Duodenal mucosa (tissue), 2 donors: Measurements from ENCODE around the gene SAMD4A.

Experiments
- H3K27ac ChIP-seq: one replicate; pipeline ENCODE4 v1.7.0; 2013; ENCODE audit warnings: low read depth, low read length
- H3K27me3 ChIP-seq, 2 donors: one replicate each; pipeline ENCODE4 v1.7.0; 2013; ENCODE audit warnings: low read length in 2 of 2, control low read depth in 1 of 2; ENCODE audit not compliant: insufficient read depth in 2 of 2, control insufficient read depth in 1 of 2
- H3K36me3 ChIP-seq, 2 donors: one replicate each; pipeline ENCODE4 v1.7.0; 2013; ENCODE audit warnings: low read length in 2 of 2, control low read depth in 1 of 2; ENCODE audit not compliant: insufficient read depth in 2 of 2, control insufficient read depth in 1 of 2
- H3K4me1 ChIP-seq, 2 donors: one replicate each; pipeline ENCODE4 v1.7.0; 2013; ENCODE audit warnings: low read length in 2 of 2, control low read depth in 1 of 2; ENCODE audit not compliant: insufficient read depth in 2 of 2, control insufficient read depth in 1 of 2
- H3K4me3 ChIP-seq, 2 donors: one replicate each; pipeline ENCODE4 v1.7.0; 2013; ENCODE audit warnings: low read length in 2 of 2, low read depth in 1 of 2
- H3K9ac ChIP-seq, 2 donors: one replicate each; pipeline ENCODE4 v1.7.0; 2013; ENCODE audit warnings: low read length in 2 of 2, low read depth in 1 of 2
- H3K9me3 ChIP-seq, 2 donors: one replicate each; pipeline ENCODE4 v1.7.0; 2013; ENCODE audit warnings: low read length in 2 of 2, control low read depth in 1 of 2; ENCODE audit not compliant: control insufficient read depth in 1 of 2

SAMD4A gene

GRCh38 chr14:54808326-54809161 is 241.6 kb downstream of the SAMD4A start:
- Histone ChIP-seq H3K4me3 (no peak overlapping the region), H3K9me3 (no peaks in the 10 kb centered on the region), H3K4me1 (peaks cover 3 to 7% of the 10 kb centered on the region in 2 donors), H3K27ac (no peak overlapping the region), H3K9ac (no peak overlapping the region), H3K27me3 (no peaks in the 10 kb centered on the region), H3K36me3 (no peaks in the 10 kb centered on the region)

DNA sequence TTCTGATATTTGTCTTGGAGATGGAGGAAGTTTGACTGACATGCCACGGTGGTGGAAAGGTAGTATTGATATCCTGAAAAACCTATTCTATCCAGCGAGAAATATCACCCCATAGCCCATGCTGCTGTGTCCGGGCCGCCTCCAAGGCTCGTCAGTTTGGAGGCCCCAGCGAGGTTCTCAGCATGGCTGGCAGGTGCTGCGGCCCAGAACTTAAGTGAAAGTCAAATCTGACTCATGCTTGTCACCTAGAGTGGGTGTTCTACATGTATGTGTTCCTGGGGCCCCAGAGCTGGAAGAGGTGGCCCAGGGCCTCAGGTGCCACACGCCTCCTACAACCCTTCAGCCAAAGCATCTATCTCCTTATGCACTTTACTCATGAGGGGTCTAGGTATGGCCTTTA is 242.8 kb downstream of the SAMD4A start:
- H3K9me3 ChIP-seq, result no peaks in the 10 kb centered on the region
- no peak overlapping the region for H3K27ac ChIP-seq
- no peaks in the 10 kb centered on the region for H3K27me3 ChIP-seq
- peaks cover 3 to 7% of the 10 kb centered on the region in 2 donors for H3K4me1 ChIP-seq
- H3K9ac ChIP-seq, result no peak overlapping the region
- no peaks in the 10 kb centered on the region for H3K36me3 ChIP-seq
- no peak overlapping the region for H3K4me3 ChIP-seq

- Histone ChIP-seq H3K27ac (no peak overlapping the region), H3K9me3 (no peaks in the 10 kb centered on the region), H3K4me3 (no peak overlapping the region), H3K4me1 (no peaks in the 10 kb centered on the region), H3K9ac (no peak overlapping the region), H3K36me3 (no peaks in the 10 kb centered on the region), H3K27me3 (no peaks in the 10 kb centered on the region)
Observed at GRCh38 chr14:54812617-54813016, 245.7 kb downstream of the SAMD4A start.

GRCh38 chr14:54813081-54813480 is 246.2 kb downstream of the SAMD4A start:
- Histone ChIP-seq H3K36me3 (no peaks in the 10 kb centered on the region), H3K4me3 (no peak overlapping the region), H3K27ac (no peak overlapping the region), H3K27me3 (no peaks in the 10 kb centered on the region), H3K9ac (no peak overlapping the region), H3K9me3 (no peaks in the 10 kb centered on the region), H3K4me1 (no peaks in the 10 kb centered on the region)

GRCh38 chr14:54814076-54814475 is 247.1 kb downstream of the SAMD4A start:
- H3K4me3 ChIP-seq, result no peak overlapping the region
- no peaks in the 10 kb centered on the region for H3K36me3 ChIP-seq
- no peak overlapping the region for H3K27ac ChIP-seq
- no peaks in the 10 kb centered on the region for H3K4me1 ChIP-seq
- H3K9ac ChIP-seq, result no peak overlapping the region
- H3K9me3 ChIP-seq, result no peaks in the 10 kb centered on the region
- no peaks in the 10 kb centered on the region for H3K27me3 ChIP-seq

DNA sequence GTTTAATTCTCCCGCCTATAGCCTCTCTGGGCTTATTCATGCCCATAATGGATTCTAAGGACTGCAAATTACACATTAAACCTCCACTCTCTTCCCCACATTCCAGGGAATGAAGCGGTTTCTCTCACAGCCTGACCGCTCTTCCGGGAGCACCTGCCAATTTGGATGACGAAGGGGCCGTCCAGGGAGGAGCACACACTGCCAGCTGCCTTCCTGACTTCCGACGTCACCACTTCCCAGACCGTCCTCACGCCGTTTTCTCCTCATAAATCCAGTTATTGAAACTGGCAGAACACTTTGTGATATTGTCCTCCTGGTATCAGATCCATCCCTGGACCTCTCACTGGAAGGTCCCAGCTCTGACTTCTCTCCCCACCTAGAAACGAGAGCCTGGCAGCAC is 248.1 kb downstream of the SAMD4A start:
- H3K27ac ChIP-seq, result no peak overlapping the region
- no peaks in the 10 kb centered on the region for H3K36me3 ChIP-seq
- H3K9me3 ChIP-seq, result no peaks in the 10 kb centered on the region
- no peaks in the 10 kb centered on the region for H3K27me3 ChIP-seq
- no peak overlapping the region for H3K9ac ChIP-seq
- H3K4me1 ChIP-seq, result no peaks in the 10 kb centered on the region
- no peak overlapping the region for H3K4me3 ChIP-seq

GRCh38 chr14:54815515-54815914 is 248.6 kb downstream of the SAMD4A start:
- Histone ChIP-seq H3K27ac (no peak overlapping the region), H3K27me3 (no peaks in the 10 kb centered on the region), H3K36me3 (no peaks in the 10 kb centered on the region), H3K4me1 (no peaks in the 10 kb centered on the region), H3K9me3 (no peaks in the 10 kb centered on the region), H3K9ac (no peak overlapping the region), H3K4me3 (no peak overlapping the region)

GRCh38 chr14:54816450-54816849 is 249.5 kb downstream of the SAMD4A start:
- H3K9ac ChIP-seq, result no peak overlapping the region
- H3K9me3 ChIP-seq, result no peaks in the 10 kb centered on the region
- H3K27me3 ChIP-seq, result no peaks in the 10 kb centered on the region
- H3K27ac ChIP-seq, result no peak overlapping the region
- H3K36me3 ChIP-seq, result no peaks in the 10 kb centered on the region
- no peaks in the 10 kb centered on the region for H3K4me1 ChIP-seq
- no peak overlapping the region for H3K4me3 ChIP-seq

- Histone ChIP-seq H3K4me3 (no peak overlapping the region), H3K36me3 (no peaks in the 10 kb centered on the region), H3K27ac (no peak overlapping the region), H3K9ac (no peak overlapping the region), H3K4me1 (no peaks in the 10 kb centered on the region), H3K27me3 (no peaks in the 10 kb centered on the region), H3K9me3 (no peaks in the 10 kb centered on the region)
Observed at GRCh38 chr14:54817506-54817905, 250.6 kb downstream of the SAMD4A start.

DNA sequence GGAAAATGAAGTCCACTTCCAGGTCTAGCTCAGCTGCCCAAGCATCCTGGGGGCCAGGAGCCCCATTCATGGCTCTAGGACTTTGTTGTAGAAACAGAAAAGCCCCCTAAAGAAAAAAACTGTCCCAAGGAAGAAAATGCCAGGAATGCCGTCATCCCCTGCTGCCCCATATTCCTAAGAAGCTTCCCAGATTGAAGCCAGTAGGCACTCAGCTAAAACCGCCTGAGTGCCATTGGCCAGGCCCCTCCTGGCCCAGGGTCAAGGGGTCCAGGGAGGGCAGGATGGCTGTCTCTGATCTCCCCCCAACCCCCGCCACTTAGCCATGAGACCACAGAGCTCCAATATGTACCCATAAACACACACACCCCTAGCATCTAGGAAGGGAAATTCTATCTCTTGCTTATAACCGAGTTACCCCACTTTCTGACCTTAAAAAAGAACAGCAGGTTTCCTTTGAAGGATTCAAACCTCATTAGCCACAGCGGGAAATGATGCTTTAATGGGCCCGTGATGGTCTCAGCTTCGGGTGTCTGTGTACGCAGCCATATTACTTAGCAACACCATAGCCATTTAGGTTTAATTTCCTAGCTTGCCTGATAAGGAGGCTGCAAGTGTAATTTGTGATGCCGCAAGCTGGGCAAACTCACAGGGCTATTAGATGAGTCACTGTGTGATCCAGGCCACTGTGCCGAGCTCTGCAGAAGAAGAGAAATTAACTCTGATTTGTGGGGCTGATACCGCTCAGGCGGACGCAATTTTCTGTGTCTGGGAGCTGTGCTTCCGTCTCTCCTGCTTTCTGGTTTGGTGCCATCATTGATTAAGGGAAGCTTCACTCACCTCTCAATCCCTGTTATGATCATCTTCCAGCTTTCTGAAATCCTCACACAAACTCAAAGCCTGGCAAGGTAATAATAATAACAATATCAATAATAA is 251.5 kb downstream of the SAMD4A start:
- H3K9me3 ChIP-seq, result peaks cover under 1 to 2% of the 10 kb centered on the region in 2 donors
- no peak overlapping the region for H3K4me3 ChIP-seq
- H3K27ac ChIP-seq, result no peak overlapping the region
- H3K9ac ChIP-seq, result no peak overlapping the region
- no peaks in the 10 kb centered on the region for H3K27me3 ChIP-seq
- H3K36me3 ChIP-seq, result no peaks in the 10 kb centered on the region
- no peaks in the 10 kb centered on the region for H3K4me1 ChIP-seq
